Anterior cingulate cortex (tissue), 58 donors: ENCODE measurements around the gene PPP6C.
"Not testable (repeated sequence)": the region's sequence is repeated elsewhere in the genome, so short reads cannot be mapped to it uniquely, and the experiment has no call there.

Source experiments
- DNase-seq, 58 donors: peaks; one replicate each; lab custom pipeline; 2025; lab: John Stamatoyannopoulos, UW

The PPP6C gene

GRCh38 chr9:125143377-125144090, 46.1 kb downstream of the PPP6C start, which contains the start of gene SCAI:
Gene SCAI (minus strand): TSS chr9:125143528. CDS start chr9:125143437, 91 bp downstream.
- peak; percentile 54 to 99 (median 97) for DNase-seq

- DNase-seq = peak in 3 of 58 donors; percentile 0 to 64 (median 29)
Measured at GRCh38 chr9:125142560-125143376, 46.8 kb downstream of the PPP6C start.

- no peak for DNase-seq
Measured at GRCh38 chr9:125141751-125142150, 47.9 kb downstream of the PPP6C start.

GRCh38 chr9:125141251-125141650, 48.4 kb downstream of the PPP6C start:
- no peak for DNase-seq

- no peak for DNase-seq
Measured at GRCh38 chr9:125140576-125140975, 49.0 kb downstream of the PPP6C start.

- no peak for DNase-seq
Measured at GRCh38 chr9:125137200-125137599, 52.4 kb downstream of the PPP6C start.

GRCh38 chr9:125134976-125135375, 54.6 kb downstream of the PPP6C start:
- DNase-seq = no peak

- no peak for DNase-seq
Measured at GRCh38 chr9:125133403-125134329, 55.9 kb downstream of the PPP6C start.

GRCh38 chr9:125131778-125132177, 57.8 kb downstream of the PPP6C start:
- no peak for DNase-seq

- peak in 53 of 58 donors; percentile 20 to 89 (median 67) for DNase-seq
Measured at GRCh38 chr9:125126019-125126746, 63.4 kb downstream of the PPP6C start.

GRCh38 chr9:125125523-125125922, 64.1 kb downstream of the PPP6C start:
- no peak for DNase-seq

GRCh38 chr9:125121146-125121545, 68.5 kb downstream of the PPP6C start:
- DNase-seq = no peak

GRCh38 chr9:125119643-125120286, 69.8 kb downstream of the PPP6C start:
- peak in 2 of 58 donors; percentile 0 to 6 for DNase-seq

GRCh38 chr9:125118696-125119095, 70.9 kb downstream of the PPP6C start:
- not testable (repeated sequence) for DNase-seq

- not testable (repeated sequence) for DNase-seq
Measured at GRCh38 chr9:125114503-125114902, 75.1 kb downstream of the PPP6C start.

GRCh38 chr9:125110464-125110863, 79.1 kb downstream of the PPP6C start:
- no peak for DNase-seq

GRCh38 chr9:125108541-125108940, 81.1 kb downstream of the PPP6C start:
- not testable (repeated sequence) for DNase-seq

- no peak for DNase-seq
Measured at GRCh38 chr9:125106285-125106893, 83.2 kb downstream of the PPP6C start.
